Liver (tissue), 3 donors: ENCODE measurements around the gene CCDC30.
"Not testable (repeated sequence)": the region's sequence is repeated elsewhere in the genome, so short reads cannot be mapped to it uniquely, and the experiment has no call there.

Experiments
- CTCF ChIP-seq: fragments of 150-350 bp; IDR thresholded peaks from 2 replicates; pipeline ENCODE4 v1.5.1; 2017; ENCODE audit warnings: improper control_type of control experiment, low read depth, low read length; ENCODE audit not compliant: missing input control
- EGR1 ChIP-seq, 2 donors: IDR thresholded peaks; 2 replicates each; pipeline ENCODE4 v1.6.1; 2016 to 2018; ENCODE audit warnings: antibody characterized with exemption in 2 of 2, low read depth in 2 of 2
- JUND ChIP-seq, 2 donors: IDR thresholded peaks; 2 replicates each; pipeline ENCODE4 v1.6.1; 2016; ENCODE audit warnings: antibody characterized with exemption in 2 of 2
- RAD21 ChIP-seq, 2 donors: IDR thresholded peaks; 2 replicates each; pipeline ENCODE4 v1.6.1; 2016; ENCODE audit warnings: antibody characterized with exemption in 2 of 2, mild to moderate bottlenecking in 2 of 2
- YY1 ChIP-seq: IDR thresholded peaks from 2 replicates; pipeline ENCODE4 v1.6.1; 2016; ENCODE audit warnings: antibody characterized with exemption, mild to moderate bottlenecking
- TF ChIP-seq, protein P1 (sequence below): IDR thresholded peaks from 2 replicates; pipeline ENCODE4 v1.6.1; 2016; ENCODE audit warnings: antibody characterized with exemption
- donor health status: healthy.
- donor health status: healthy.

DNA sequence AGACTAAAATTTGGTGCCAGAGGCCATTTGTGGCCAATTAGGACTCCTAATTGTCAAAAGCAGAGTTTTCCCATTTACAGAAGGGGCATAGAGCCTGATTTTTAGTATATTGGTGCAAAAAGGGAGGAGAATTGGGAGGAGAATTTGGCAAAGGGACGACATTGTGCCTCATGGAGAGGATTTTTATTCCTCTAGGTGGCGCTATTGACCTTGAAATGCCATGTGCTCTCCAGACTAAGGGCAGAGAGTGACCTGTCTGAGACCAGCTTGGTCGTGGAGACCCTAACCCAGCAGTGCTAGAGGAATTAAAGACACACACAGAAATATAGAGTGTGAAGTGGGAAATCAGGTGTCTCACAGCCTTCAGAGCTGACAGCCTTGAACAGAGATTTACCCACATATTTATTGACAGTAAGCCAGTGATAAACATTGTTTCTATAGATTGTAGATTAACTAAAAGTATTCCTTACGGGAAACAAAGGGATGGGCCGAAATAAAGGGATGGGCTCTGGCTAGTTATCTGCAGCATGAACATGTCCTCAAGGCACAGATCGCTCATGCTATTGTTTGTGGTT is 48.6 kb downstream of the CCDC30 start:
- TF ChIP-seq JUND (IDR thresholded peaks at IDR 0.05); EGR1 (IDR thresholded peaks at IDR 0.05; ENCODE audit: low read depth in 2 of 2); YY1; CTCF; RAD21 (IDR thresholded peaks at IDR 0.05): not testable (repeated sequence)
- TF ChIP-seq, protein P1, sequence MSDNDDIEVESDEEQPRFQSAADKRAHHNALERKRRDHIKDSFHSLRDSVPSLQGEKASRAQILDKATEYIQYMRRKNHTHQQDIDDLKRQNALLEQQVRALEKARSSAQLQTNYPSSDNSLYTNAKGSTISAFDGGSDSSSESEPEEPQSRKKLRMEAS: not testable (repeated sequence)
